Type B pancreatic cell (in vitro differentiated cells): ENCODE results near the gene ABCA6. TPM values are rescaled to one million over a fixed set of nuclear protein-coding genes. Genes with fewer than 3 reads are reported as not detected.

ENCODE experiments used
- DNase-seq: peaks from one replicate; pipeline ENCODE4 v3.0.0; 2021; ENCODE audit warnings: mixed read lengths; ENCODE audit not compliant: unreplicated experiment; ENCODE audit errors: extremely low spot score
- H3K27ac Mint-ChIP-seq: 2 replicates; pipeline ENCODE4 v1.8.0; 2021; ENCODE audit warnings: mild to moderate bottlenecking, mixed read lengths
- H3K27me3 Mint-ChIP-seq: 2 replicates; pipeline ENCODE4 v1.8.0; 2021; ENCODE audit warnings: mixed read lengths
- H3K36me3 Mint-ChIP-seq: 2 replicates; pipeline ENCODE4 v1.8.0; 2021; ENCODE audit warnings: mixed read lengths
- H3K4me1 Mint-ChIP-seq: one replicate; pipeline ENCODE4 v1.8.0; 2021; ENCODE audit warnings: mixed read lengths; ENCODE audit not compliant: unreplicated experiment
- H3K4me3 Mint-ChIP-seq: 2 replicates; pipeline ENCODE4 v1.8.0; 2021; ENCODE audit warnings: mild to moderate bottlenecking, mixed read lengths
- H3K9me3 Mint-ChIP-seq: 2 replicates; pipeline ENCODE4 v1.8.0; 2021; ENCODE audit warnings: mixed read lengths
- long read RNA-seq: library from polyadenylated mRNA; unstranded; transcript quantifications from one replicate; pipeline ENCODE4 v2.0.0, GENCODE V29; 2020
- total RNA-seq: library from RNA; stranded (reverse); gene quantifications from 2 replicates; pipeline ENCODE4 v1.2.1, GENCODE V29; 2021; ENCODE audit warnings: low replicate concordance
- TF ChIP-seq, protein P1 (sequence below): fragments of 200-600 bp; sonication (generic); conservative IDR thresholded peaks from 2 replicates; pipeline ENCODE4 v1.5.0; 2021; ENCODE audit warnings: antibody characterized with exemption, mild to moderate bottlenecking

ABCA6 gene, protein sequence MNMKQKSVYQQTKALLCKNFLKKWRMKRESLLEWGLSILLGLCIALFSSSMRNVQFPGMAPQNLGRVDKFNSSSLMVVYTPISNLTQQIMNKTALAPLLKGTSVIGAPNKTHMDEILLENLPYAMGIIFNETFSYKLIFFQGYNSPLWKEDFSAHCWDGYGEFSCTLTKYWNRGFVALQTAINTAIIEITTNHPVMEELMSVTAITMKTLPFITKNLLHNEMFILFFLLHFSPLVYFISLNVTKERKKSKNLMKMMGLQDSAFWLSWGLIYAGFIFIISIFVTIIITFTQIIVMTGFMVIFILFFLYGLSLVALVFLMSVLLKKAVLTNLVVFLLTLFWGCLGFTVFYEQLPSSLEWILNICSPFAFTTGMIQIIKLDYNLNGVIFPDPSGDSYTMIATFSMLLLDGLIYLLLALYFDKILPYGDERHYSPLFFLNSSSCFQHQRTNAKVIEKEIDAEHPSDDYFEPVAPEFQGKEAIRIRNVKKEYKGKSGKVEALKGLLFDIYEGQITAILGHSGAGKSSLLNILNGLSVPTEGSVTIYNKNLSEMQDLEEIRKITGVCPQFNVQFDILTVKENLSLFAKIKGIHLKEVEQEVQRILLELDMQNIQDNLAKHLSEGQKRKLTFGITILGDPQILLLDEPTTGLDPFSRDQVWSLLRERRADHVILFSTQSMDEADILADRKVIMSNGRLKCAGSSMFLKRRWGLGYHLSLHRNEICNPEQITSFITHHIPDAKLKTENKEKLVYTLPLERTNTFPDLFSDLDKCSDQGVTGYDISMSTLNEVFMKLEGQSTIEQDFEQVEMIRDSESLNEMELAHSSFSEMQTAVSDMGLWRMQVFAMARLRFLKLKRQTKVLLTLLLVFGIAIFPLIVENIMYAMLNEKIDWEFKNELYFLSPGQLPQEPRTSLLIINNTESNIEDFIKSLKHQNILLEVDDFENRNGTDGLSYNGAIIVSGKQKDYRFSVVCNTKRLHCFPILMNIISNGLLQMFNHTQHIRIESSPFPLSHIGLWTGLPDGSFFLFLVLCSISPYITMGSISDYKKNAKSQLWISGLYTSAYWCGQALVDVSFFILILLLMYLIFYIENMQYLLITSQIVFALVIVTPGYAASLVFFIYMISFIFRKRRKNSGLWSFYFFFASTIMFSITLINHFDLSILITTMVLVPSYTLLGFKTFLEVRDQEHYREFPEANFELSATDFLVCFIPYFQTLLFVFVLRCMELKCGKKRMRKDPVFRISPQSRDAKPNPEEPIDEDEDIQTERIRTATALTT (N-terminal part only)
- 0.36 and 0.48 TPM in 2 replicates for total RNA-seq
- long read RNA-seq, partial matches to known transcripts: 1 of 1 reads
- long read RNA-seq, other reads (novel, unspliced or antisense): 0 of 1 reads

DNA sequence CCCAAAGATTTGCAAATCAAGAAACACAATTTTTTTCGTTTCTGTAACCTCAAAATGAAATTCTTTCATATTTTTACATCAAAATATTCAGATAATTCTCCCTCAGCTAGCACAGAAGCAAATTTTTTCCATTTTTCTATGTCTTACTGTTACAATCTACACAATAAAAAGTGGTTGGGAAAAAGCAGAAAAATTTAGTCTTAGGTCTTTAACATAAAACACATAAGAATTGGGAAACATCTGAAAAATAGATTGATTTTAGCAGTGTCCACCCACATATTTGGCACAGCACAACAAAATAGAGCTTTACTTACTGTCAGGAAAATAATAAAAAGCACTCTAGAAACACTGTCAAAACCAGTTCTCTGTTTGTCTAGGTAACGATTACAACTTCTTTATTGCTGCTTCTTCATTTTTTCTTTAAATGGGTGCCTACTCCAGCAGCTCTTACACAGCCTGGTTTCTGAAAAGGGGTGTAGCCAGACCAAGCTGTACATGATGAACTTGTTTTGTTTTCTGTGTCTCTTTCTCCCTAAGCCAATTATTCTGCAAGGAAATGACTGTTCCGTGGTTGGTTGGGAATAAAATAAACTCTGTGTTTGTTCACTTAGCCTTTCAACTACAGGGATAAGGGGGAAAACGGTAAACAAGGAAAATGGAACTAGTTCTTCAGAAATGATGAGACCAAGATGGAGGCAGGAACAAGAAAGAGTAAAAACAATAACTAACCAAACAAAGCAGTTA lies at the start of gene ABCA6:
TSS of gene ABCA6 (minus strand) at position 465 of the 744 bp plus-strand sequence. CDS start 1,192 bp downstream, outside the sequence.
- Mint-ChIP-seq H3K27ac (no peak within 1 kb of the TSS), H3K27me3 (no peaks in the 10 kb centered on the region), H3K4me1 (no peaks in the 10 kb centered on the region), H3K36me3 (no peaks in the 10 kb centered on the region), H3K9me3 (no peaks in the 10 kb centered on the region), H3K4me3 (no peak within 1 kb of the TSS)
- DNase-seq: no peak
- TF ChIP-seq, protein P1, sequence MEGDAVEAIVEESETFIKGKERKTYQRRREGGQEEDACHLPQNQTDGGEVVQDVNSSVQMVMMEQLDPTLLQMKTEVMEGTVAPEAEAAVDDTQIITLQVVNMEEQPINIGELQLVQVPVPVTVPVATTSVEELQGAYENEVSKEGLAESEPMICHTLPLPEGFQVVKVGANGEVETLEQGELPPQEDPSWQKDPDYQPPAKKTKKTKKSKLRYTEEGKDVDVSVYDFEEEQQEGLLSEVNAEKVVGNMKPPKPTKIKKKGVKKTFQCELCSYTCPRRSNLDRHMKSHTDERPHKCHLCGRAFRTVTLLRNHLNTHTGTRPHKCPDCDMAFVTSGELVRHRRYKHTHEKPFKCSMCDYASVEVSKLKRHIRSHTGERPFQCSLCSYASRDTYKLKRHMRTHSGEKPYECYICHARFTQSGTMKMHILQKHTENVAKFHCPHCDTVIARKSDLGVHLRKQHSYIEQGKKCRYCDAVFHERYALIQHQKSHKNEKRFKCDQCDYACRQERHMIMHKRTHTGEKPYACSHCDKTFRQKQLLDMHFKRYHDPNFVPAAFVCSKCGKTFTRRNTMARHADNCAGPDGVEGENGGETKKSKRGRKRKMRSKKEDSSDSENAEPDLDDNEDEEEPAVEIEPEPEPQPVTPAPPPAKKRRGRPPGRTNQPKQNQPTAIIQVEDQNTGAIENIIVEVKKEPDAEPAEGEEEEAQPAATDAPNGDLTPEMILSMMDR: no peak

DNA sequence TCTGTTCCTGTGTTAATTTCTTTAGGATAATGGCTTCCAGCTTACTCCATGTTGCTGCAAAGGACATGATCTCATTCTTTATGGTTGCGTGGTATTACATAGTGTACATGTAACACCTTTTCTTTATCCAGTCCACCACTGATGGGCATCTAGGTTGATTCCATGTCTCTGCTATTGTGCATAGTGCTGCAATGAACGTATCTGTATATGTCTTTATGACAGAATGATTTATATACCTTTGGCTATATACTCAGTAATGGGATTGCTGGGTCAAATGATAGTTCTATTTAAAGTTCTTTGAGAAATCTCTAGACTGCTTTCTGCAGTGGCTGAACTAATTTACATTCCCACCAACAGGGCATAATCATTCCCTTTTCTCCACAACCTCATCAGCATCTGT lies 47.1 kb upstream of the ABCA6 start:
- Mint-ChIP-seq H3K27me3 (no peaks in the 10 kb centered on the region), H3K4me1 (peaks cover 12% of the 10 kb centered on the region), H3K27ac (no peak overlapping the region), H3K4me3 (no peak overlapping the region), H3K9me3 (no peaks in the 10 kb centered on the region), H3K36me3 (no peaks in the 10 kb centered on the region)
- no peak for DNase-seq
- TF ChIP-seq, protein P1: no peak

DNA sequence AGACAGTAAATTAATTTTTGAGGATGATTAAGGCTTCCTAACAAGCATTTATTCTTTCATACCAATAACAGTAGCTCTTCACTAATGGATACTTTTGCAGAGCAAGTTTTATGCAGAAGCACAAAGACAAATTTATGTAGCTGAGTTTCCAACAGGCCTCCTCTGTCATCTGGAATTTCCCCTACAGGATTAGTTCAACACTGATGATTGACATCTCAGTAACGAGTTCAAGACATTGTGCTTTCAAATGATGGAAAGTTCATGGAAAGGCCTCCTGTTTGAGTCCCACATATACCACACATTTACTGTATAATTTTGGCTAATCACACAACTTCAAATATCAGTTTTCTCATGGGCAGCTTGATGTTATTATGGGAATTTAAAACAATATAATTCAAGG lies 46.4 kb upstream of the ABCA6 start:
- no peaks in the 10 kb centered on the region for H3K36me3 Mint-ChIP-seq
- no peak overlapping the region for H3K4me3 Mint-ChIP-seq
- peaks cover 12% of the 10 kb centered on the region for H3K4me1 Mint-ChIP-seq
- H3K27me3 Mint-ChIP-seq: no peaks in the 10 kb centered on the region
- no peak for DNase-seq
- H3K27ac Mint-ChIP-seq: no peak overlapping the region
- no peaks in the 10 kb centered on the region for H3K9me3 Mint-ChIP-seq
- TF ChIP-seq, protein P1: no peak

DNA sequence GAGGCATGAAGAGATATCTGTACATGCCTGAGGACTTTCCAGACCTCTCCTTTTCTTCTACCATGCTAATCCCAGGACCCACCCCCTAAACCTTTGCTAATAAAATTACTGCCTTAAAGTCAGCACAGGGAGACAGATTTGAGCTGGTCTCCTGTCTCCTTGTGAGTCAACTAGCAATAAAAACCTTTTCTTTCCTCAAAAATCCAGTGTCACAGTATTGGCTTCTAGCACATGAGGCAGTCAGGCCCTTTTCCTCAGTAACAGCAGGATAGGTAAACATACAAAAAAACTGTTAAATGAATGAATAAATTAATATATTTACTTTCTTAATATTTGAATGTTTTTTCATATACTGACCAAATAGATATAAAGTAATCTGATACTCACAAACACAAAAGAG lies 45.6 kb upstream of the ABCA6 start:
- Mint-ChIP-seq H3K27ac (no peak overlapping the region), H3K4me1 (peaks cover 12% of the 10 kb centered on the region), H3K27me3 (no peaks in the 10 kb centered on the region), H3K36me3 (no peaks in the 10 kb centered on the region), H3K9me3 (no peaks in the 10 kb centered on the region), H3K4me3 (no peak overlapping the region)
- TF ChIP-seq, protein P1: no peak
- no peak for DNase-seq
